Cortex of kidney (tissue), 1 donor: Measurements from ENCODE around the gene CSNK1G1.
"Not testable (repeated sequence)": the region's sequence is repeated elsewhere in the genome, so short reads cannot be mapped to it uniquely, and the experiment has no call there.

ENCODE experiments used
- DNase-seq: peaks from one replicate; lab custom pipeline; 2025; lab: John Stamatoyannopoulos, UW

Gene CSNK1G1

DNA sequence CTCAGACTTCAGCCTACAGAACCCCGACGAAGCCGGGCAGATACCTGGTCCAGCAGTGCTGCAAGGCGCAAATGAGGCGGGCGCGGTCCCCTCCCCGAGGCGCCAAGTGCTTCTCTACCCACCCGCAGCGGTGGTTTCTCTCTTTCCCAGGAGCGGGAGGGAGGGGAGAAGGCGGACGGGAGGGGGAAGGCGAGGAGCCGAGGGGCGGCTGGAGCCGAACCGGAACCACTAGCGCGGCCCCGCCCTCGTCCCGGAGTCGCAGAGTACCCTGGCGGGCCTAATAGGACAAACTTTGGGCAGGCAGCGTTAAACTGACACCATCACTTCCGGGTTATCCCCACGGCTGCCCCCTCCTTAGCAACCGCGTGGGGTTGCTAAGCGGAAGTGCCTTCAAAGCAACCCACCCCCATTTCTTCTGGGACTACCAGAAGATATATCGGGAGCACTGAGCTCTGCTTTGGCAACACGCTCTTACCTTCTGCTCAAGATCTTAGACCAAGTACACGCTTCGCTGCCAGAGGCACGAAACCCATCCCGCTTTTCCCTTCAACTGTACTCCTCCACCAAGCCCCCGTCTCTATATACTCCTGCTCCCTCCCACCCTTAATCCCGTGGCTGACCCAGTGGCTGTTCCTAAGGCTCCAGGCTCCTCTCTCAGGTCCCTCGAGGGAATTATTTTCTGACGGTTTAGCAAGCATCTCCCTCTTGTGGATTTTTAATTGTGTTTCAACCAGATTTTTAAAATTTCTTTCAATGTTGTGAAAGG is at the start of gene CSNK1G1:
Gene CSNK1G1, minus strand, starts transcription at position 230 of the 766 bp plus-strand sequence. CDS start 55,674 bp downstream, outside the sequence.
- peak; percentile 30 for DNase-seq

GRCh38 chr15:64400583-64400982 is 44.6 kb upstream of the CSNK1G1 start:
- no peak for DNase-seq

GRCh38 chr15:64398575-64398974 is 42.6 kb upstream of the CSNK1G1 start:
- no peak for DNase-seq

DNA sequence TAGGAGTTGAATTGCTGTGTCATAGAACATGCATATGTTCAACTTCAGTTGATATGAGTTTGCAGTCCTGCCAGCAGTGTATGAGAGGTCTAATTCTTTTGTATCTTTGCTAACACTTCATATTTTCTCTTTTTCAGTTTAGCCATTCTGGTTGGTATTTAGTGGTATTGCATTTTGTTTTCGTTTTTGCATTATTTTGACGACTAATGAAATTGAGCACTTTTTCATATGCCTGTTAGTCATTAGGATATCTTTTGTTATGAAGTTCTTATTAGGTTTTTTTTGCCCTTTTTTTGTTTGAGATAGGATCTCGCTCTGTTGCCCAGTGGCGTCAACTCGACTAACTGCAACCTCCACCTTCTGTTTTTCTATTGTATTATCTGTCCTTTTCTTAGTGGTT is 40.8 kb upstream of the CSNK1G1 start:
- no peak for DNase-seq

DNA sequence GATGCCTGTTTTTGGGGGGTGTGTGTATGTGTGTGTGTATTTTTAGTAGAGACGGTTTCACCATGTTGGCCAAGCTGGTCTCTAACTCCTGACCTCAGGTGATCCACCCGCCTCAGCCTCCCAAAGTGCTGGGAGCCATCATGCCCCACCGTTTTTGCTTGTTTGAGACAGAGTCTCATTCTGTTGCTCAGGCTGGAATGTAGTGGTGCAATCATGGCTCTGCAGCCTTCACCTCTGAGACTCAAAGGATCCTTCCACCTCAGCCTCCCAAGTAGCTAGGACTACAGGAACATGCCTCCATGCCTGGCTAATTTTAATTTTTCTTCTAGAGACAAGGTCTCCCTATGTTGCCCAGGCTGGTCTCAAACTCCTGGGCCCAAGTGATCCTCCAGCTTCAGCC is 36.5 kb upstream of the CSNK1G1 start:
- not testable (repeated sequence) for DNase-seq

DNA sequence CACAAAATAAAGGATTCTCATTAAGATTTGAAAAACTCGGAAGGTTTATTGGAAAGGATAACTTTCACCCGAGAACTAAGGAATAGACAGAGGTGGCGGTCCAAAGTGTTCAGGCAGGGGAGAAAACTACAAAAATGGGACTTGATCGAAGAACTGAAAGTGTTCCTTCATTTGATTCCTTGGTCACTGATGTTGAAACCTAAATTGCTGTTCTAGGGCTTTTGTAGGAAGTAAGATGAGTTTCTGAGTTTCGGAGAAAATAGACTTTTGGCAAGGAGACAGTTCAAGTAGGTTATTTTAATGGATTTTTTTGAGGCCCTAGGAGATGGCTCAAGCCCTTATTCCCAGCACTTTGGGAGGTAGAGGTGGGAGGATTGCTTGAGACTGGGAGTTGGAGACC is 33.1 kb upstream of the CSNK1G1 start:
- no peak for DNase-seq

GRCh38 chr15:64387562-64388168 is 31.7 kb upstream of the CSNK1G1 start, which contains the start of gene TRIP4:
TSS of gene TRIP4 (plus strand) at chr15:64387836. CDS start at chr15:64387864, 28 bp downstream.
- no peak for DNase-seq

- DNase-seq = no peak
Observed at GRCh38 chr15:64386291-64386690, 30.3 kb upstream of the CSNK1G1 start.

DNA sequence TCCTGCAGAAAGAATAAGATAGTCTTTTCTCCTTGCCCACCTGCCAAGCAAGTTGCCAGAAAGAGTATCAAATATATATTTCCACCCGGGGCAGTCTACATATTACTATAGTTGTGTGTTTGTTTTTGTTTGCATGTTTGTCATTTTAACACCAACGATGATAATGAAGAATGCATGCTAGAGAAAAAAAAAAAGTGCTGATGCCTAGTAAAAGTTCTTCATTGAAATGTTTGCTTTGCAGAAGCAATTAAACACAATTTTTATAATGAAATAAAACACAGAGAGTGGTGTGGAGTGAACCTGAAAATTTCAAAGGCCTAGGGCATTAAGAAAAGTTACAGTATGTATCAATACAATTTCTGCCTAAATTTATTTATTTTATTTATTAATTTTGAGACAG is 27.8 kb upstream of the CSNK1G1 start:
- no peak for DNase-seq

DNA sequence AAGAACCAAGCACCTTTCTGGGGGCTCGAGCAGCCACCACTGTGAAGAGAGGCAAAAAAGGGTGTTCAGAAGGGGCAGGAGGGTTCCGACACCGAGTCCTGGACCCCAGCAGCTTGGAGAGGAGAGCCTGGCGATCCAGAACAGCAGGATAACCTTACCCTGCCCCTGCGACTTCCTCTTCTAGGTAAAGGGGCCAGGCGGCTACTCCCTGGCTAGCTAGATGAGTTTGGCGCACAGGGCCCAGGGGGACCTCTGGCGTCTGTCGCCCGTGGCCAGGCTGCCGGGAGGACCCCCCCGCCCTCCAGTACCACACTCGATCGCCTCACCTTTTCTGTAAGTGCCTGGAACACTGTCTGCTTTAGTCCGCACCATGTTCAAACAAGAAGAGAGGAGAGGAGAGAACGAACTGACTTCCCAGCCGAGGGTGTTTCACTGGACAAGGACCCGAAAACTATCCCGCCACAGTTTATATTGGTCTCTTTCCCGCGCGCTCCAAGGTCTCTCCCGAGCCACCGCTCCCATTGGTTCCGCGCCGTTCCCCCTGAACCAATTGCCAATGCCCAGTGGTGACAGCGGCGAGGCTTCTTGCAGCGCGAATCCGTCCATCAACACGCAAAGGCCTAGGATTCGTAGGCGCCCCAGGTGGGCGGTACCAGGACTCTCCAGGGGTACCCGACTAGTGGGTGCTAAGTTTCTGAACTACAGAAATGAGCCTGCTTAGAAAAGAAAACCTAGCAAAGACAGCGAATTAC is 25.2 kb upstream of the CSNK1G1 start, which contains the start of gene PCLAF:
Gene PCLAF, minus strand, starts transcription at position 442 of the 752 bp plus-strand sequence. Its CDS starts 70 bp downstream, at position 372.
- DNase-seq = no peak

GRCh38 chr15:64380130-64380870 is 24.3 kb upstream of the CSNK1G1 start:
- not testable (repeated sequence) for DNase-seq

DNA sequence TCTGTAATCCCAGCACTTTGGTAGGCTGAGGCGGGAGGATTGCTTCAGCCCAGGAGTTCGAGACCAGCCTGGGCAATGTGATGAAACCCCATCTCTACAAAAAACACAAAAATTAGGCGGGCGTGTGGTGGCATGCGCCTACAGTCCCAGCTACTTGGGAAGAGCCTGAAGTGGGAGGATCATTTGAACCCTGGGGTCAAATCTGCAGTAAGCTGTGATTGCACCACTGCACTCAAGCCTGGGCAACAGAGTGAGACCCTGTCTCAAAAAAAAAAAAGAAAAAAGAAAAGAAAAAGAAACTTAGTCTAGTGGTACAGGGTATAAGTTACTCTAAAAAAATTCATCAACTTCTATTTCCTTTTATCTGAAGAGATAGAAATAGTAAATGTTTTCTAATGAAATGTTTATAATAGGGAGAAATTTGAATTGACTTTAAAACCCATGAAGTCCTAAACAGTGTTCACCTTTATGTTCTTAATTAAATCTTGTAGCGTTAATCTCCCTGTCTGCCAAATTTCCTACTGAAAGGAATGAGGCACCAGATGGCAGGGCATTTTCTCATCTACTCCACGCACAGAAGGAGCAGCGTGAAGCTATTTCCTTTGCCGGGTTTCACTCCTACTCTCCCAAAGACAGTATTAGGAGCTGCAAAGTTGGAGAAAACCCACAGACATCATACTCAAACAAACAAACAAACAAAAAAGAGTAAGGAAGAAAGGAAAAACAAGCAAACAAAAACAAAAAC is 23.4 kb upstream of the CSNK1G1 start:
- no peak for DNase-seq

- DNase-seq = no peak
Observed at GRCh38 chr15:64373360-64373759, 17.4 kb upstream of the CSNK1G1 start.

GRCh38 chr15:64371383-64371782 is 15.4 kb upstream of the CSNK1G1 start:
- DNase-seq = not testable (repeated sequence)

GRCh38 chr15:64369078-64369607 is 13.2 kb upstream of the CSNK1G1 start:
- no peak for DNase-seq

GRCh38 chr15:64361259-64361658 is 5.3 kb upstream of the CSNK1G1 start:
- DNase-seq = no peak

- no peak for DNase-seq
Observed at GRCh38 chr15:64356710-64357040, 702 bp upstream of the CSNK1G1 start.

- no peak for DNase-seq
Observed at GRCh38 chr15:64355348-64355943, 527 bp downstream of the CSNK1G1 start.

- no peak for DNase-seq
Observed at GRCh38 chr15:64354688-64355344, 1.2 kb downstream of the CSNK1G1 start.

GRCh38 chr15:64351265-64351664 is 4.7 kb downstream of the CSNK1G1 start:
- DNase-seq = no peak
